ENCODE measurements around the gene PHIP.

PHIP gene

GRCh38 chr6:79064635-79065034 lies 13.4 kb downstream of the PHIP start:
- ChIA-PET POLR2A (ENCODE audit: low non-redundant PET) (no interaction called here), CTCF (interaction anchor here (0.5 kb wide), 1 partner anchor 1299 kb away, joined by 3 read pairs; no protein-coding TSS in a partner anchor)
- no peak for TF ChIP-seq CTCF (conservative IDR thresholded peaks at IDR 0.05; ENCODE audit: low read depth)
- no peak overlapping the region for H3K27ac ChIP-seq
- no peak for DNase-seq (ENCODE audit: low spot score)

DNA sequence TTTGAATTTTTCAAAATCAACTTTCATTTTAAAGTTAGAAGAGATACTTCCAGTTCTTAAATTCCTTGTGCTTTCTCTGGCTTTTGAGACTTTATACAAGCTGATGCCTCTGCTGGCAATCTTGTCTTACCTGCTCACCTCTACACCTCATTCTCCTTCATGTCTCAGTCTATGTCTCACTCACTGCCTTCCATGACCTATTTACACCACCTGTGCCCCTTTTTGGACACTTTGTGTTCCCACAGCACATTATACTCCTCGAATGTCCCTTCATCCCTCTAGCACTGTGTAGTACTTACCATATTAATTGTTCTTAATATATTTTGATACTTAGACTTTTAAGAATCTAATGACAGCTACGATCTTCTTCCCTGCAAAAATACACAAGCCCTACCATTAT lies 15.3 kb downstream of the PHIP start:
- POLR2A ChIA-PET (ENCODE audit: low non-redundant PET): no interaction called here

GRCh38 chr6:79057746-79058145 lies 20.3 kb downstream of the PHIP start:
- no peak overlapping the region for H3K27ac ChIP-seq
- no peak for TF ChIP-seq CTCF (conservative IDR thresholded peaks at IDR 0.05; ENCODE audit: low read depth)
- ChIA-PET POLR2A (ENCODE audit: low non-redundant PET) (no interaction called here), CTCF (no interaction called here)
- no peak for DNase-seq (ENCODE audit: low spot score)

More for the DNA sequence above, 15.3 kb downstream of the PHIP start:
- CTCF ChIA-PET: no interaction called here
- no peak for DNase-seq (ENCODE audit: low spot score)
- H3K27ac ChIP-seq: no peak overlapping the region
- TF ChIP-seq CTCF (conservative IDR thresholded peaks at IDR 0.05; ENCODE audit: low read depth): no peak

GRCh38 chr6:79056226-79056625 lies 21.8 kb downstream of the PHIP start:
- CTCF ChIA-PET: no interaction called here
- POLR2A ChIA-PET (ENCODE audit: low non-redundant PET): no interaction called here
- no peak overlapping the region for H3K27ac ChIP-seq
- no peak for TF ChIP-seq CTCF (conservative IDR thresholded peaks at IDR 0.05; ENCODE audit: low read depth)
- no peak for DNase-seq (ENCODE audit: low spot score)

DNA sequence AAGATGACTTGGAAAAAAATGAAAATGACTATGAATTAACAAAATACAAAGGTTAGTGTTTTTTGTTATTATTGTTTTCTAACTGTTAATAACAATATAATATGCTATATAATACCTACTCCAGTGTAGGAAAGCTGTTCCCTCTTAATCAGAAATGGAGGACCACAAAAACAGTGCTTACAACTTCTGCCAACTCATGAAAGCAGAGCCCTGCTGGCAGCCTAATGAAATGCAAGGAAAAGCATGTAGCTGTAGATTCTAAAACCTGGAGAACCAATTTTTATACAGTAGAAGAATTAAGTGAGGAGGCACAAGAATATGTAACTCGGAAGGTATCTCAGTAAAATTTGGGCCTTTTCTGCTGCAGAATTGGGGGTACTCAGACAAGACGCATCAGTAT lies 29.4 kb downstream of the PHIP start:
- no peak; the same call in 1 of the 2 replicates for TF ChIP-seq CTCF (conservative IDR thresholded peaks at IDR 0.05; ENCODE audit: low read depth)
- ChIA-PET POLR2A (ENCODE audit: low non-redundant PET) (no interaction called here), CTCF (interaction anchor here (0.7 to 1.0 kb wide), 2 partner anchors 8 to 13 kb away, joined by 3 to 4 read pairs; no protein-coding TSS in a partner anchor)

DNA sequence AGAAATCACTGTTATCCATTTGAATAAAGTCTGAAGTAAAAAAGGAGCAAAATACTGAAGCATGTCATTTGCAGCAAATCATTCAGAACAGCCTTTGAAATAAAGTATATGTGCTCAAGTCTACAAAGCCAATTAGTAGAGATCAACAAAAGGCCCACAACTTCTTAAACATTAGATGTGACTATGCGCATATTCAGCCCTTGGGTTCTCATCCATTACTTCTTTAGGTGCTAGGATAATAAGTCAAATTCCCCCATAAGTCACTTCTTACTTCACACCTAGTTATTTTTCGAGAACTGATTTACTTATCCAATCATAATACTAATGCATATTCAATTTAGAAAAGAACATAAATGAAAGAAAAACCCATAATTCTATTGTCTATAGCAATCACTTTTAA lies 31.0 kb downstream of the PHIP start:
- POLR2A ChIA-PET (ENCODE audit: low non-redundant PET): no interaction called here
- DNase-seq (ENCODE audit: low spot score): no peak
- CTCF ChIA-PET: no interaction called here
- no peak for TF ChIP-seq CTCF (conservative IDR thresholded peaks at IDR 0.05; ENCODE audit: low read depth)
- no peak overlapping the region for H3K27ac ChIP-seq

More for the DNA sequence above, 29.4 kb downstream of the PHIP start:
- no peak overlapping the region for H3K27ac ChIP-seq
- DNase-seq (ENCODE audit: low spot score): peak; percentile 8

DNA sequence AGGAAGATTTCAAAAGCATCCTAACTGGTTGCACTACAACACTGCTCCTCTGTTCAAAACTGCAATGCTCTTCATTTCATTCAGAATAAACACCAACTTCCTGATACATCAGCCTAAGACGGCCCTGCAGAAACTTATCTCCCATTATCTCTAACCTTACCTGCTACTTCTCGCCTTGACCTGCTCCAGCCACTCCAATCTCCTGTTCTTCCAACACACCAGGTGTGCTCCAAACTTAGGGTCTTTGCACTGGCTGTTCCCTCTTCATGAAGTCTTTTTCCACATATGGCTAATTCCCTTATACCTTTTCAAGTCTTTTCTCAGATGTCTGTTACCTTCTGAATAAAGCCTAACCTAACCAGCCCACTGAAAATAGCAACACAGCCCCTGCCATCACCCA lies 32.1 kb downstream of the PHIP start:
- CTCF ChIA-PET: interaction anchor here (0.6 kb wide), 1 partner anchor 431 kb away, joined by 3 read pairs; no protein-coding TSS in a partner anchor
- no peak for DNase-seq (ENCODE audit: low spot score)
- H3K27ac ChIP-seq: no peak overlapping the region
- no peak for TF ChIP-seq CTCF (conservative IDR thresholded peaks at IDR 0.05; ENCODE audit: low read depth)
- POLR2A ChIA-PET (ENCODE audit: low non-redundant PET): no interaction called here
